ENCODE results near the gene STMP1. TPM values are rescaled to one million over a fixed set of nuclear protein-coding genes. Genes with fewer than 3 reads are reported as not detected.
"Not testable (repeated sequence)": the region's sequence is repeated elsewhere in the genome, so short reads cannot be mapped to it uniquely, and the experiment has no call there.

The STMP1 gene
- polyA plus RNA-seq, 1 donor, result 46.7 TPM

- no peaks in the 10 kb centered on the region for H3K9me3 ChIP-seq (ENCODE audit: control insufficient read depth, low read depth, low read length)
- no peaks in the 10 kb centered on the region for H3K4me1 ChIP-seq (ENCODE audit: control insufficient read depth, insufficient read depth, low read length)
- no peak overlapping the region for H3K27ac ChIP-seq (ENCODE audit: low read length)
- DNase-seq, result no peak
- H3K36me3 ChIP-seq (ENCODE audit: control insufficient read depth, insufficient read depth, low read length), result peaks cover 3% of the 10 kb centered on the region
- no peaks in the 10 kb centered on the region for H3K27me3 ChIP-seq (ENCODE audit: control insufficient read depth, insufficient read depth, low read length)
- H3K4me3 ChIP-seq (ENCODE audit: low read length), result no peak overlapping the region
- WGBS (ENCODE audit: insufficient coverage, low lambda C conversion rate), result no CpG with 5 or more reads among the region's 3 CpGs
Measured at GRCh38 chr7:135690566-135690965, 28.3 kb downstream of the STMP1 start.

GRCh38 chr7:135692055-135692454 is 29.7 kb downstream of the STMP1 start:
- H3K36me3 ChIP-seq (ENCODE audit: control insufficient read depth, insufficient read depth, low read length), result peaks cover 3% of the 10 kb centered on the region
- H3K4me3 ChIP-seq (ENCODE audit: low read length), result no peak overlapping the region

GRCh38 chr7:135692606-135693005 is 30.3 kb downstream of the STMP1 start:
- DNase-seq; H3K27ac ChIP-seq (ENCODE audit: low read length); H3K4me1 ChIP-seq (ENCODE audit: control insufficient read depth, insufficient read depth, low read length); H3K4me3 ChIP-seq (ENCODE audit: low read length); H3K36me3 ChIP-seq (ENCODE audit: control insufficient read depth, insufficient read depth, low read length); H3K9me3 ChIP-seq (ENCODE audit: control insufficient read depth, low read depth, low read length); H3K27me3 ChIP-seq (ENCODE audit: control insufficient read depth, insufficient read depth, low read length): not testable (repeated sequence)
- no CpG with 5 or more reads among the region's 7 CpGs for WGBS (ENCODE audit: insufficient coverage, low lambda C conversion rate)

More at GRCh38 chr7:135692055-135692454, 29.7 kb downstream of the STMP1 start:
- H3K27ac ChIP-seq (ENCODE audit: low read length), result no peak overlapping the region
- H3K27me3 ChIP-seq (ENCODE audit: control insufficient read depth, insufficient read depth, low read length), result no peaks in the 10 kb centered on the region
- no peaks in the 10 kb centered on the region for H3K9me3 ChIP-seq (ENCODE audit: control insufficient read depth, low read depth, low read length)
- no peaks in the 10 kb centered on the region for H3K4me1 ChIP-seq (ENCODE audit: control insufficient read depth, insufficient read depth, low read length)
- DNase-seq, result no peak
- WGBS (ENCODE audit: insufficient coverage, low lambda C conversion rate), result 80% methylated on average over 1 of the region's 3 CpGs

GRCh38 chr7:135693558-135693957 is 31.2 kb downstream of the STMP1 start:
- WGBS (ENCODE audit: insufficient coverage, low lambda C conversion rate), result no CpG with 5 or more reads among the region's 4 CpGs
- H3K27me3 ChIP-seq (ENCODE audit: control insufficient read depth, insufficient read depth, low read length), result no peaks in the 10 kb centered on the region
- no peak for DNase-seq
- H3K36me3 ChIP-seq (ENCODE audit: control insufficient read depth, insufficient read depth, low read length), result peaks cover 3% of the 10 kb centered on the region
- no peaks in the 10 kb centered on the region for H3K4me1 ChIP-seq (ENCODE audit: control insufficient read depth, insufficient read depth, low read length)
- no peak overlapping the region for H3K27ac ChIP-seq (ENCODE audit: low read length)
- no peak overlapping the region for H3K4me3 ChIP-seq (ENCODE audit: low read length)
- H3K9me3 ChIP-seq (ENCODE audit: control insufficient read depth, low read depth, low read length), result no peaks in the 10 kb centered on the region

GRCh38 chr7:135697276-135698049 is 35.1 kb downstream of the STMP1 start:
- H3K4me1 ChIP-seq (ENCODE audit: control insufficient read depth, insufficient read depth, low read length), result no peaks in the 10 kb centered on the region
- H3K36me3 ChIP-seq (ENCODE audit: control insufficient read depth, insufficient read depth, low read length), result no peaks in the 10 kb centered on the region
- no peaks in the 10 kb centered on the region for H3K27me3 ChIP-seq (ENCODE audit: control insufficient read depth, insufficient read depth, low read length)
- no peaks in the 10 kb centered on the region for H3K9me3 ChIP-seq (ENCODE audit: control insufficient read depth, low read depth, low read length)
- no peak overlapping the region for H3K27ac ChIP-seq (ENCODE audit: low read length)
- 33% methylated on average over 4 of the region's 8 CpGs for WGBS (ENCODE audit: insufficient coverage, low lambda C conversion rate)
- DNase-seq, result no peak
- H3K4me3 ChIP-seq (ENCODE audit: low read length), result no peak overlapping the region

- no peak overlapping the region for H3K27ac ChIP-seq (ENCODE audit: low read length)
- WGBS (ENCODE audit: insufficient coverage, low lambda C conversion rate), result no CpG with 5 or more reads among the region's 2 CpGs
- no peak overlapping the region for H3K4me3 ChIP-seq (ENCODE audit: low read length)
- no peak for DNase-seq
- no peaks in the 10 kb centered on the region for H3K36me3 ChIP-seq (ENCODE audit: control insufficient read depth, insufficient read depth, low read length)
- no peaks in the 10 kb centered on the region for H3K9me3 ChIP-seq (ENCODE audit: control insufficient read depth, low read depth, low read length)
- no peaks in the 10 kb centered on the region for H3K4me1 ChIP-seq (ENCODE audit: control insufficient read depth, insufficient read depth, low read length)
- H3K27me3 ChIP-seq (ENCODE audit: control insufficient read depth, insufficient read depth, low read length), result no peaks in the 10 kb centered on the region
Measured at GRCh38 chr7:135704074-135704473, 41.8 kb downstream of the STMP1 start.

GRCh38 chr7:135704698-135705097 is 42.4 kb downstream of the STMP1 start:
- no peak for DNase-seq
- H3K4me3 ChIP-seq (ENCODE audit: low read length), result no peak overlapping the region
- no peaks in the 10 kb centered on the region for H3K36me3 ChIP-seq (ENCODE audit: control insufficient read depth, insufficient read depth, low read length)
- H3K27ac ChIP-seq (ENCODE audit: low read length), result no peak overlapping the region
- WGBS (ENCODE audit: insufficient coverage, low lambda C conversion rate), result no CpG with 5 or more reads among the region's 5 CpGs
- H3K27me3 ChIP-seq (ENCODE audit: control insufficient read depth, insufficient read depth, low read length), result no peaks in the 10 kb centered on the region
- H3K4me1 ChIP-seq (ENCODE audit: control insufficient read depth, insufficient read depth, low read length), result no peaks in the 10 kb centered on the region
- H3K9me3 ChIP-seq (ENCODE audit: control insufficient read depth, low read depth, low read length), result no peaks in the 10 kb centered on the region

- Histone ChIP-seq H3K4me1 (ENCODE audit: control insufficient read depth, insufficient read depth, low read length) (no peaks in the 10 kb centered on the region), H3K27ac (ENCODE audit: low read length) (no peak overlapping the region), H3K4me3 (ENCODE audit: low read length) (no peak overlapping the region), H3K36me3 (ENCODE audit: control insufficient read depth, insufficient read depth, low read length) (no peaks in the 10 kb centered on the region), H3K9me3 (ENCODE audit: control insufficient read depth, low read depth, low read length) (no peaks in the 10 kb centered on the region), H3K27me3 (ENCODE audit: control insufficient read depth, insufficient read depth, low read length) (no peaks in the 10 kb centered on the region)
- no peak for DNase-seq
- WGBS (ENCODE audit: insufficient coverage, low lambda C conversion rate), result no CpG with 5 or more reads among the region's 20 CpGs
Measured at GRCh38 chr7:135706038-135706742, 43.9 kb downstream of the STMP1 start.

- H3K4me1 ChIP-seq (ENCODE audit: control insufficient read depth, insufficient read depth, low read length), result no peaks in the 10 kb centered on the region
- H3K27ac ChIP-seq (ENCODE audit: low read length), result no peak overlapping the region
- 71% methylated on average over 1 of the region's 7 CpGs for WGBS (ENCODE audit: insufficient coverage, low lambda C conversion rate)
Measured at GRCh38 chr7:135706858-135707569, 44.7 kb downstream of the STMP1 start.

GRCh38 chr7:135707570-135707966 is 45.3 kb downstream of the STMP1 start:
- Histone ChIP-seq H3K9me3 (ENCODE audit: control insufficient read depth, low read depth, low read length) (no peaks in the 10 kb centered on the region), H3K4me3 (ENCODE audit: low read length) (no peak overlapping the region), H3K27me3 (ENCODE audit: control insufficient read depth, insufficient read depth, low read length) (no peaks in the 10 kb centered on the region), H3K4me1 (ENCODE audit: control insufficient read depth, insufficient read depth, low read length) (no peaks in the 10 kb centered on the region), H3K36me3 (ENCODE audit: control insufficient read depth, insufficient read depth, low read length) (no peaks in the 10 kb centered on the region), H3K27ac (ENCODE audit: low read length) (no peak overlapping the region)
- no CpG with 5 or more reads among the region's 5 CpGs for WGBS (ENCODE audit: insufficient coverage, low lambda C conversion rate)
- no peak for DNase-seq

More at GRCh38 chr7:135706858-135707569, 44.7 kb downstream of the STMP1 start:
- no peaks in the 10 kb centered on the region for H3K27me3 ChIP-seq (ENCODE audit: control insufficient read depth, insufficient read depth, low read length)
- H3K4me3 ChIP-seq (ENCODE audit: low read length), result no peak overlapping the region
- H3K36me3 ChIP-seq (ENCODE audit: control insufficient read depth, insufficient read depth, low read length), result no peaks in the 10 kb centered on the region
- DNase-seq, result no peak
- H3K9me3 ChIP-seq (ENCODE audit: control insufficient read depth, low read depth, low read length), result no peaks in the 10 kb centered on the region
